PC-3 (cell line): ENCODE results near the gene UQCC2.

Experiments
- EZH2 ChIP-seq: fragments of 300-600 bp; sonication (generic); IDR thresholded peaks from one replicate; pipeline ENCODE4 v1.6.1; 2017; ENCODE audit warnings: antibody characterized with exemption, mild to moderate bottlenecking, low read length; ENCODE audit not compliant: unreplicated experiment
- EZH2phosphoT487 ChIP-seq: fragments of 300-600 bp; sonication (generic); IDR thresholded peaks from 2 replicates; pipeline ENCODE4 v1.6.1; 2018; ENCODE audit warnings: mild to moderate bottlenecking, antibody characterized with exemption, low read length, borderline replicate concordance
- TF ChIP-seq, protein P1 (sequence below): fragments of 300-600 bp; sonication (generic); conservative IDR thresholded peaks from 2 replicates; pipeline ENCODE4 v1.5.1; 2017; ENCODE audit warnings: antibody characterized with exemption, low read depth, mild to moderate bottlenecking, low read length

DNA sequence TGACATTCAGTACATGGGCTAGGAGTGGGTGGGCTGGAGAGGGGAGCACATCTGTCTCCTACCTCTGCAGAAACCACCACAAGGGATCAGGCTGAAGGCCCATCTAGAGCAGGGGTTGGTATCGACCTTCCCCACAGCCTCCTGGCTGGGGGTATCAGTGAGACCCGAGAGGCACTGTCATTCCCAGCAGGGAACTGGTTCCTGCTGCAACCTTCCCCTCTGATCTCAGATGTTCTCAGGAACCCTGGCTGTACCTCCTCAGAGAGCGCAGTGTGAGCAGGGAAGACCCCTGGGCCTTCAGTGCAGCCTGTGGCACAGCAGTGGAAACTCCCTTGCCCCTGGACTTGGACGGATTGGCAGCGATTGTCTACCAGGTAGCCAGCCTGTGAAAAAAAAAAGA is 27.4 kb upstream of the UQCC2 start:
- TF ChIP-seq, protein P1, sequence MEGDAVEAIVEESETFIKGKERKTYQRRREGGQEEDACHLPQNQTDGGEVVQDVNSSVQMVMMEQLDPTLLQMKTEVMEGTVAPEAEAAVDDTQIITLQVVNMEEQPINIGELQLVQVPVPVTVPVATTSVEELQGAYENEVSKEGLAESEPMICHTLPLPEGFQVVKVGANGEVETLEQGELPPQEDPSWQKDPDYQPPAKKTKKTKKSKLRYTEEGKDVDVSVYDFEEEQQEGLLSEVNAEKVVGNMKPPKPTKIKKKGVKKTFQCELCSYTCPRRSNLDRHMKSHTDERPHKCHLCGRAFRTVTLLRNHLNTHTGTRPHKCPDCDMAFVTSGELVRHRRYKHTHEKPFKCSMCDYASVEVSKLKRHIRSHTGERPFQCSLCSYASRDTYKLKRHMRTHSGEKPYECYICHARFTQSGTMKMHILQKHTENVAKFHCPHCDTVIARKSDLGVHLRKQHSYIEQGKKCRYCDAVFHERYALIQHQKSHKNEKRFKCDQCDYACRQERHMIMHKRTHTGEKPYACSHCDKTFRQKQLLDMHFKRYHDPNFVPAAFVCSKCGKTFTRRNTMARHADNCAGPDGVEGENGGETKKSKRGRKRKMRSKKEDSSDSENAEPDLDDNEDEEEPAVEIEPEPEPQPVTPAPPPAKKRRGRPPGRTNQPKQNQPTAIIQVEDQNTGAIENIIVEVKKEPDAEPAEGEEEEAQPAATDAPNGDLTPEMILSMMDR, result no peak
- TF ChIP-seq EZH2 (no peak), EZH2phosphoT487 (no peak)
